ENCODE measurements around the gene NKD1. TPM values are rescaled to one million over a fixed set of nuclear protein-coding genes. Genes with fewer than 3 reads are reported as not detected.

The NKD1 gene
- total RNA-seq, 1 donor from 2014 or later = 43.2 TPM

DNA sequence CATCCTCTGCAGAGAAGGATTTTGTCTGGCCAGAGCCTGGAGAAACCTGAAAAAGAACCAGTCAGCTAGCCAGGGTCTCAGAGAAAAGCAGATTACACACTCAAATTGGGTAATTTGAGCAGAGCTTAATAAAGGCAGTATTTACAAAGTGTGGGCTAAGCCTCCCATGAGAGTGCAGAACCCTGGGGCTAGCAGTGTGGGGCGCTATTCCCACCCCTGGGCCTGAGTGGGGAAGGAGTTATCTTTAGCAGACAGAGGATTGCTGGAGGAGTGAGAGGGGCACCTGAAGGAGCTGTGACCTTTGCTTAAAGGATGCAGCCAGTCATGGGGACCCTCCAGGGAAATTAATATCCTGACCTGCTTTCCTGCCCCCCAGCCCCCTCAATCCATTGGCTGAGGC, 86.8 kb downstream of the NKD1 start:
- no peaks in the 10 kb centered on the region for H3K27me3 Mint-ChIP-seq
- H3K9me3 Mint-ChIP-seq = no peaks in the 10 kb centered on the region
- TF ChIP-seq, protein P1, sequence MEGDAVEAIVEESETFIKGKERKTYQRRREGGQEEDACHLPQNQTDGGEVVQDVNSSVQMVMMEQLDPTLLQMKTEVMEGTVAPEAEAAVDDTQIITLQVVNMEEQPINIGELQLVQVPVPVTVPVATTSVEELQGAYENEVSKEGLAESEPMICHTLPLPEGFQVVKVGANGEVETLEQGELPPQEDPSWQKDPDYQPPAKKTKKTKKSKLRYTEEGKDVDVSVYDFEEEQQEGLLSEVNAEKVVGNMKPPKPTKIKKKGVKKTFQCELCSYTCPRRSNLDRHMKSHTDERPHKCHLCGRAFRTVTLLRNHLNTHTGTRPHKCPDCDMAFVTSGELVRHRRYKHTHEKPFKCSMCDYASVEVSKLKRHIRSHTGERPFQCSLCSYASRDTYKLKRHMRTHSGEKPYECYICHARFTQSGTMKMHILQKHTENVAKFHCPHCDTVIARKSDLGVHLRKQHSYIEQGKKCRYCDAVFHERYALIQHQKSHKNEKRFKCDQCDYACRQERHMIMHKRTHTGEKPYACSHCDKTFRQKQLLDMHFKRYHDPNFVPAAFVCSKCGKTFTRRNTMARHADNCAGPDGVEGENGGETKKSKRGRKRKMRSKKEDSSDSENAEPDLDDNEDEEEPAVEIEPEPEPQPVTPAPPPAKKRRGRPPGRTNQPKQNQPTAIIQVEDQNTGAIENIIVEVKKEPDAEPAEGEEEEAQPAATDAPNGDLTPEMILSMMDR (conservative IDR thresholded peaks at IDR 0.05) = no peak
- H3K4me3 Mint-ChIP-seq = no peak overlapping the region
- no peak overlapping the region for H3K27ac Mint-ChIP-seq
- no peak for DNase-seq (ENCODE audit: extremely low spot score, unreplicated experiment)
- H3K4me1 Mint-ChIP-seq (ENCODE audit: unreplicated experiment) = peaks cover 27% of the 10 kb centered on the region
- peaks cover 24% of the 10 kb centered on the region for H3K36me3 Mint-ChIP-seq

DNA sequence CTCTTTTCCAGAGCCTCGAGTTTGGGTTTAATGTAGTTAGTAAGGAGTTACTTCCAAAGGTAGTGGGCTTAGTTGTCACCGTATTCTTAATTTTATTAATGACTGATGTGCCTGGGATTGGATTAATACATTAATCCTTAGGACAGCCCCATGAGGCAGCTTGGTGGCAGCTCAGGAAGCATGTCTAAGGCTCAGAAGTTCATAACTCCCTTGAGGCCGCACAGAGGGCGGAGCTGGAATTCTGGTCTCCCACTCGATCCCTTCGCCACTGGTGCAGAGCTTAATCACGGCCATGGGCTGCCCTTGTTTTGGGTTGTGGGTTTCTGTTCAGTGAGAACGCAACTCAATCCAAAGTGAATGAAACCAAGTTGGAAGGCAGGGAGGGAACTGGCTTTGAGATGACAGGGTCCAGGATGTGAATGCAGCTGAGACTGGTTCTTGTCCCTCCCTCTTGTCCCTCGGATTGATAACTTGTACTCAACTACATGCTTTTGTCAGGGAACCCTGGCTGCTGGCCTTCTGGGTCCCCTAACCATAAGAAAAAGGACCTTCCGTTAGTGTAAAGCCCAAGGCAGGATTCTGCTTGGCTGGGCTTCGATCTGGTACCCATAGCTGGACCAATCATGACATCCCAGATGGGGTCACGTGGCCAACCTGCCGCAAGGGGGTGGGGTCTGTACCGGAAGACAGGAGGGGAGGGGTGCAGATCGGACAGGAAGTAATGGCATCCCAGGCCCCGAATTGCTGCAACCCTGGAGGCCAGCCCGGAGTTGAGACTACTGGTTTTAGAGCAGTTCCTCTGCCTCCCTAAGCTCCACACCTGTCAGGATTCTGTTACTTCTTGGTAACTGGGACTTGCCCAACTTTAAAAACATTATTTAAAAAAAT, 87.6 kb downstream of the NKD1 start:
- no peak overlapping the region for H3K4me3 Mint-ChIP-seq
- peaks cover 31% of the 10 kb centered on the region for H3K4me1 Mint-ChIP-seq (ENCODE audit: unreplicated experiment)
- H3K27ac Mint-ChIP-seq = no peak overlapping the region
- TF ChIP-seq, protein P1 (conservative IDR thresholded peaks at IDR 0.05) = no peak
- peaks cover 24% of the 10 kb centered on the region for H3K36me3 Mint-ChIP-seq
- H3K27me3 Mint-ChIP-seq = no peaks in the 10 kb centered on the region
- H3K9me3 Mint-ChIP-seq = no peaks in the 10 kb centered on the region
- DNase-seq (ENCODE audit: extremely low spot score, unreplicated experiment) = no peak

DNA sequence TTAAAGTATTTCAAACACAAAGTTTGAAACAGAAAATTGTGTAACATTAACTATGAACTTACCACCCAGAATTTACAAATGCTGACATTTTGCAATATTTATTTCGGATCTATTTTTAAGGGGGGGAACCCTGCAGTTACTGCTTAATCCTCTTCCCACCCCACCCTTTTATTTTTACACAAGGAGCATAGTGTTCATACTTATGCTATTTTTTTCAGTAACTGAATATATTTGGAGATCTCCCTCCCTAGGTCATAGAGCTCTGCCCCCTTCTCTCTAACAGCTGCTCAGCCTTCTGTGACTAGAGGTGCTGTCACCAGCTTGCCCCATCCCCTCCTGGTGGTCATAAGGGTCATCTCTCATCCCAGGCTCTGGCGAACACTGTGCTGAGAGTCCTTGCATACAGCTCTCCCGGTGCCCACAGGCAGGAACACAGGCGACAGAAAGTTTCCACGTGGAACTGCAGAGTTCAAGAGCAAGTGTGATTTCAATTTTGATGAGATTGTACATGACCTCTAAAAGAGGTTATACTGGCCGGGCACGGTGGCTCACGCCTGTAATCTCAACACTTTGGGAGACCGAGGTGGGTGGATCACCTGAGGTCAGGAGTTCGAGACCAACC, 88.7 kb downstream of the NKD1 start:
- Mint-ChIP-seq H3K36me3 (peaks cover 18% of the 10 kb centered on the region), H3K27me3 (no peaks in the 10 kb centered on the region), H3K27ac (no peak overlapping the region), H3K4me3 (no peak overlapping the region), H3K9me3 (no peaks in the 10 kb centered on the region), H3K4me1 (ENCODE audit: unreplicated experiment) (peaks cover 27% of the 10 kb centered on the region)
- no peak for DNase-seq (ENCODE audit: extremely low spot score, unreplicated experiment)
- TF ChIP-seq, protein P1 (conservative IDR thresholded peaks at IDR 0.05) = no peak

DNA sequence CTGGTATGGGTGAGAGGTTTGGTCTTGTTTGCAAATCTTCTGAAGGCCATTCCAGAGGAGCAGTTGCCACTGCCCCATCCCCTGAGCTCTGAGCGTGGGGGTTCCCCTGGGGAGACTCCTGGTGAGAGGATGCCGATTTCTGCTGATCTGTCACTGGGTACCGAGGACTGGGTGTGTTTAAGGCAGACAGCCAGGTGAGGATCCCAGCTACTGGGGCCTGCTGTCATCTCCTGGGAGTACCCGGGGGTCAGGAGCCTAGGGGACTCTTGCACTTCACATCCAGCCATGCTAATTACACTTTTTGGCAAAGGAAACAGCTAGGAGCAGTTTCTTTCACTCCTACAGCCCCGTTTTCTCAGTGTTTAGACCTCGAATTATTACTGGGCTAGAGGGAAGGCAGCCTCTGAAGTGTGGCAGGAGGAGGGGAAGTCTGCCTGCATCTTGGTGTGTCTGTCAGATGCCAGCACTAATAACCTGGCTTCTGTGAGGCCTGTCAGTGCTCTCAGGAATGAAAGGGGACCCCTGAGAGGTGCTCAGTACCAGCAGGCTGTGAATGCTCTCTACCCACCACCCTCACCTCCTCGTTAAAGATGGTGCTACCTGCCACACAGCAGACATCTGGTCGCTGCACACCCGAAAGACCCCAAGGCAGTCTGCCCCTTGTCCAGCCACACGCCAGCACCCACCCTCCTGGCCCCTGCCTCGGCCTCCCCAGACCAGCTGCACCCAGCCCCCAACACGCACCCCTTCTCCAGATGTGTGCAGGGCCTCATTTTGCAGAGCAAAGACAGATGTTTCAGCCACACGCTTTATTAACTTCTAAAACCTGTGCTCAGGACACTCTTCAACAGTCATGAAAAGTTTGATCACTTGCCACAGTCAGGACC, 89.8 kb downstream of the NKD1 start:
- no peak for DNase-seq (ENCODE audit: extremely low spot score, unreplicated experiment)
- no peaks in the 10 kb centered on the region for H3K27me3 Mint-ChIP-seq
- H3K4me3 Mint-ChIP-seq = no peak overlapping the region
- TF ChIP-seq, protein P1 (conservative IDR thresholded peaks at IDR 0.05) = no peak
- peaks cover 27% of the 10 kb centered on the region for H3K4me1 Mint-ChIP-seq (ENCODE audit: unreplicated experiment)
- no peaks in the 10 kb centered on the region for H3K9me3 Mint-ChIP-seq
- H3K27ac Mint-ChIP-seq = no peak overlapping the region
- H3K36me3 Mint-ChIP-seq = peaks cover 13% of the 10 kb centered on the region

DNA sequence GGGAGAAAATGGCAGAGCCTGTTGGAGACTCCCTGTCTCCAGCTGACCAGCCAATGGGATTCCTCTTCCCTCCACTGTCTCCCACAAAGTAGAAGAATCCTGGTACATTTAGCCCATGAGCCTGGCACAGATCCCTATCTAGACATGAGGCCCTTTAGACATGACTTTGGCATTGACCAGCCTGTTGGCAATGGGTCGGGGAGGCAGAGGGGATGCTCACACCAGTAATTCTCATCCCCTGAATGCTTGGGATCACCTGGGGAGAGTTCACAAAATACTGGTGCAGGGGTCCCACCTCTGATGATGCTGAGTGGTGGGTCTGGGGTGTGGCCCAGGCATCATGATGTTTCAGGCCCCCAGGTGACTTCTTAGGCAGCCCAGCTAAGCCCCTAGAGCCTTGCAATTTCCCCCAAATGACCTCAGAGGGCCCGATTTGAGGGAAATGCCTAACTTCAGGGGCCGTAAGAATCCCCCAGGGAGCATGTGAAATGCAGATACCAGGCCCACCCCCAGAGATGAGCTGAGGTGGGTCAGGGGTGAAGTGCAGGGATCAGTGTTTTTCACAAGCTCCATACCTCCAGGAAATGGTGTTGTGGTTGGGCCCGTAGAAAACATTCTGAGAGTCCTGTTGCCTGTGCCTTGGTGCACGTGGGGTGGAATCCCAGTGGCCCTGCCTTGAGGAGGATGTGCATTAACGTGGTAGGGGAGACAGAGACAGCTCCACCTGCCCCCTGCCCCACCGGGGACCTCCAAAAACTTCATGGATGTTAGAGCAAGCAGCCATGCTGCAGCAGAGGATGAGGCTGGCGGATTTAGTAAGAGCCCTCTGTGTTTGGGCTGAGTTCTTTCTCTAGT, 90.8 kb downstream of the NKD1 start:
- DNase-seq (ENCODE audit: extremely low spot score, unreplicated experiment) = no peak
- peaks cover 11% of the 10 kb centered on the region for H3K36me3 Mint-ChIP-seq
- no peak overlapping the region for H3K4me3 Mint-ChIP-seq
- H3K9me3 Mint-ChIP-seq = no peaks in the 10 kb centered on the region
- no peak overlapping the region for H3K27ac Mint-ChIP-seq
- TF ChIP-seq, protein P1 (conservative IDR thresholded peaks at IDR 0.05) = no peak
- H3K27me3 Mint-ChIP-seq = no peaks in the 10 kb centered on the region
- peaks cover 26% of the 10 kb centered on the region for H3K4me1 Mint-ChIP-seq (ENCODE audit: unreplicated experiment)

Measured in type B pancreatic cell (in vitro differentiated cells).